ENCODE results near the gene DENND11. TPM values are rescaled to one million over a fixed set of nuclear protein-coding genes. Genes with fewer than 3 reads are reported as not detected.

DENND11 gene
- total RNA-seq, 2 donors from 2014 or later: 31.7 to 37.6 TPM

DNA sequence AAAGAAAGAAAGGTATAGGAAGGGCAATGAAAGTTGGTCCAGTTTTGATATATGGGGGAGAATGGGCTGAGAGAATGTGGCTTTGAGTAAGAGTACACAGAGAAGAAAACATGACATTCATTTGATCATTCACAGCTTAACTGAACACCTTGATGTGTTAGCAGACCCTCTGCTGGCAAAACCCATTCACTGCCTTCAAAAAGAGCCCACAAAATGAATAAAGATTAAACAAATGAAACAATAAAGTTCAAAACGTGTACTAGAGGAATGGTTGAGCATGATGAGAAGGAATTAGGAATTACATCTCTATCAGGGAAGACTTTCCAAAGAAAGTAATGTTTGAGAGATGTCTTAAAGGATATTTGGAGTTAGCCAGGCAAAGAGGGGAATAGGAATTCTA, 8.3 kb upstream of the DENND11 start:
- intact Hi-C loops (cut with DNase I, micrococcal nuclease): no loop called here
- DNase-seq: no peak
- ATAC-seq: no peak

DNA sequence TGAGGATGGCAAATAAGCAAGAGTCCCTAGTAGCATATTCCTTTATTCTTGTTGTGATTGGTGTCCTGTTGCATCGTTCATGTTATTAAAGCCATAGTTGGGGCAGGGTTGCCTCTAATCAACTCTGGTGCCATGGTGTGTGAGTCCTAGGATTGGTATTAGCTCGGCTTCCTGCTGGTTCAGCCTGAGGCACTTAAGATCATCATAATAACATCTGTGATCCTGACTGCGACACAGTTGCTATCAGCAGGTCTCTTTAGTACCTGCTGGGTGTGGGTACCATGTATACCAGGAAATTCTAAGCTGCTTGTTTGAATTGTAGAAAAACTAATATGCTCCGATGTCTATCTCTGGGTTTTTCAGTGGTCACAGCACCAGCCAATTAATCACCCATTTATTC, 7.8 kb upstream of the DENND11 start:
- DNase-seq (no peak), ATAC-seq (no peak)
- intact Hi-C loops (cut with DNase I, micrococcal nuclease): no loop called here

GRCh38 chr7:141709318-141709717, 7.4 kb upstream of the DENND11 start:
- DNase-seq (no peak), ATAC-seq (no peak)

DNA sequence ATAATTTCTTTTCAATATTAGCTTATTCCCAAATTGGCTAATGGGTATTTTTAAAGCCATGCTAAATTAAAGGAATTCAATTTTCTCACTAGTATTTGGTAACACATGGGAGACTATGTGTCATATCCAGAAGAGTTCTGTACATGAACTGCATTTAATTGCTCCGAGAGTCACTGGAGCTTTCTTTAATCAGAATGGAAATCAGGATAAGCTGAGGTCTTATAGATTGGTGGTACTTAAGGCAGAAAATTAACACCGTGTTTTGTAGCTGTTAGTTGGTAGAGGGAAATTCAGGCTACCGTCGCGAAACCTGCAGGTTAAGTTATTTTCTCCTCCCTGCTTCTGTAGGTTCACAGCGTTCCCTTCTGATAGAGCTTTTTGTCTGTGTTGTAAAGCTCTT, 6.4 kb upstream of the DENND11 start, which contains the start of gene WEE2:
Gene WEE2, plus strand, starts transcription at position 3 of the 400 bp plus-strand sequence. CDS start 406 bp downstream, outside the sequence.
- ATAC-seq (no peak), DNase-seq (no peak)
- intact Hi-C loops (cut with DNase I, micrococcal nuclease): no loop called here

More at GRCh38 chr7:141709318-141709717, 7.4 kb upstream of the DENND11 start:
- intact Hi-C loops (cut with DNase I, micrococcal nuclease): no loop called here

DNA sequence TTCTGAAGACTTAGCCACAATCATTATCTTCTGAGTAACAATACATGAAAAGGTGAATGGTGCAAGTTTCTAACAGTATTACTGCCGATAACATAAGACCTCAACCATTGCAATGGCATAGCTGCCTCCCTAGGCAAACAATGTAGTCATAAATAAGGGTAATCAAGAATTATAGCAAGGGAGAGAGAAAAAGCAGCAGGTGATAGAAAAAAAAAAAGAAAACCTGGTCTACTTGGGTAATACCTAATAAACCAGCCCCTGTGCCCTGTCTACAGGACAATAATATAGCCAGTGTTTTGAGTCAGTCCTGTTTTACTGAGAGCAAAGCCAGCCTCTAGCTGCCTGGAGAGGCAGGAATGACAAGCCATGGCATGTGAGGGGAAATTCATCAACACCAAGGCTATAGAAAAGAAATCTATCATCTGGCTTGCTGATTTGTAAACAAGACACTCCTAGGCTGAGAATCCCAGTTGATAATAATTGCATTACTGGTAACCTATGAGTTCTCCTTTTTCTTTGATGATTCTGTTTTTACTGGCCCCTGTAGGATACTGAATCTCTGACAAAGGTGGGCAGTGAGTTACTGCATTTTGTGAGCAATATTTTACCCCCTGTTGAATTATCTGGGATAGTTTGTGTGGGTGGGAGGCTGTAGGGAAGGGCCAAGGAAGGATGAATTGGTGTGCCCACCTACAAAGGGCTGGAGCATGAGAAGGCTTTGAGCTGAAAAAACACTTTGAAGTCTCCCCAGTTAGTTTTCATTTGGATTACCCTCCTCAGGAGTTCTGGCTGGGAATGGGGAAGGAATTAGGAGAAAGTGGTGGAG, 4.5 kb upstream of the DENND11 start:
- DNase-seq: no peak
- intact Hi-C loops (cut with DNase I, micrococcal nuclease): no loop called here
- ATAC-seq: peak; percentile 43

DNA sequence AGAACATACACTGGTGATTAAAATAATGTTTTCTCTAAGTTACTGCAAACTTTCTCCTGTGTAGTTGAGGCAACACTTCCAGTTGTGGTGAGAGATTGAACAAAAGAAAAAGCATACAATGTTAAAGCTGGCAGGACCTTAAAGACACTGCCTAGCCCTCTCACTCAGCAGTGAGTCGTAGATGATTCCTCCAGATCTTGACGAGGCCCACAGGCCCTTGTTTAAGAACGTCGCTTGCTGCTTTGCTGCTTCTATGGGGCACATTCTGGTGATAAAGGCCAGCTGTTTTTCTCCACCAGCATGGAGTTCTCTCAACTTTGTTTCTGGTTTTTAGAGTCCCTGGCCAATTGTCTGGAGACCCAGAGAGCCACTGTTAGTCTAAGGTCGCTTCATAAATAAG, 2.8 kb upstream of the DENND11 start:
- intact Hi-C loops (cut with DNase I, micrococcal nuclease): no loop called here
- ATAC-seq (no peak), DNase-seq (no peak)

DNA sequence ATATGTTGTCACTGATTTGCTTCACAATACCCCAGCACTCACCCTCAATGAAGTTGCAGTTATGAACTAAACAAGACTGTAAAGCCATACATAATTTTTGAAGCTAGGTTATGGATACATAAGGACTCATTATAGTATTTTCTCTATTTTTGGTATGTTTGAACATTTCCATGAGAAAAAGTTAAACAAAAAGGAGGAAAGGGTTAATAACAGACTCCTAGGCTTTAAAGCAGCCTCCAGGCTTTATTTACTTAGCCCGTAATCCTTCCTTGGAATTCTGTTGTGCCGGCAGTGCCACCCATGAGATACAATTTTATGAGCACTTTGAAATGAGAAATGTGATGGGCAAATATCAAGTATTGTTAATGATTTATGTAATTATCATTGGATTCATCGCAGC, 2.1 kb upstream of the DENND11 start:
- no peak for DNase-seq
- ATAC-seq: no peak
- intact Hi-C loops (cut with DNase I, micrococcal nuclease): no loop called here

DNA sequence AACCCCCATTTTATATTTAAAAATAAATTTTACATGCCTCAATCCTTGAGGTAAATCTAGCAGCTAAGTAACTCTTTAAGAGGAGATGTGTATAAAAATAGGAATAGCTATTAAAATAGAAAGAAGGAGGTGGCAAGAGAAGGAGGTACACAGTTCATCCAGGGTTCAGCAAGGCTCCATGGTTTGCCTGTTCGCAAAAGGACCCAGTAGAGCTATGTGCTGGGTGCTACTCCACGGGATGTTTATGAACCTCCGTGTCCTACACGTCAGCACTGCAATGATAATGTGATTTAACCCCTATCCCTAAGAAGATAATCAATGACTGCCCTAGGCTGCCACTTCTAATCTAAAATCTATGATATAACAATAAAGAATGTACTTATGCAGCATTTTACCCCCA, 926 bp upstream of the DENND11 start:
- DNase-seq (no peak), ATAC-seq (no peak)
- intact Hi-C loops (cut with DNase I, micrococcal nuclease): no loop called here

DNA sequence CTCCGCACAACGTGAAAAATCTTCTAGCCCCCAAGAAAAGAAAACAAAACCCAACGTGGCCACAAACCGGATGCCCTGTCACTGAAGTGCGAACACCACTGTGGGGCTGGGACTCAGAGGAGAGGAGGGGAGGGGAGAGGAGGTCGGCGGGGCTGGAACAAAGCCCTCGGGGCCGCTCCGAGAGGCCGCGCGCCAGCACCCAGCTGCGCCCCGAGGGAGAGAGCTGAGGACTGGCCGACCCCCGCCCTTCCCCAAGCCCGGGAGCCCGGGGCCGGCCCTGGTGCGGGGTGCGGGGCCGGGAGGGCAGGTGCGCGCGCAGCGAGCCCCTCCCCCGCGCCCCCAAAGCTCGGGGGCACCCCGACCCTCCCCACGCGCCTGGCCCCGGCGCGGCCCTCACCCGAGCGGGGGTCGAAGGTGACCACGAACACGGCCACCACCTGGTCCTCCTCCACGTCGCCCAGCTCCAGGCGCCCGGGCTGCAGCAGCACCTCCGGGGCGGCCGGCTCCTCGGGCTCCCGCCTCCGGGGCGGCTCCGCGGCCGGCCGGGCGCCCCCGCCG, 398 bp downstream of the DENND11 start:
- intact Hi-C loops (cut with DNase I, micrococcal nuclease): no loop called here
- ATAC-seq (peak; percentile 46), DNase-seq (peak; percentile 41 to 66)

GRCh38 chr7:141700848-141701371, 1.1 kb downstream of the DENND11 start:
- peak in 1 of 2 donors; percentile 16 for DNase-seq
- intact Hi-C loops (cut with DNase I, micrococcal nuclease): no loop called here
- no peak for ATAC-seq

DNA sequence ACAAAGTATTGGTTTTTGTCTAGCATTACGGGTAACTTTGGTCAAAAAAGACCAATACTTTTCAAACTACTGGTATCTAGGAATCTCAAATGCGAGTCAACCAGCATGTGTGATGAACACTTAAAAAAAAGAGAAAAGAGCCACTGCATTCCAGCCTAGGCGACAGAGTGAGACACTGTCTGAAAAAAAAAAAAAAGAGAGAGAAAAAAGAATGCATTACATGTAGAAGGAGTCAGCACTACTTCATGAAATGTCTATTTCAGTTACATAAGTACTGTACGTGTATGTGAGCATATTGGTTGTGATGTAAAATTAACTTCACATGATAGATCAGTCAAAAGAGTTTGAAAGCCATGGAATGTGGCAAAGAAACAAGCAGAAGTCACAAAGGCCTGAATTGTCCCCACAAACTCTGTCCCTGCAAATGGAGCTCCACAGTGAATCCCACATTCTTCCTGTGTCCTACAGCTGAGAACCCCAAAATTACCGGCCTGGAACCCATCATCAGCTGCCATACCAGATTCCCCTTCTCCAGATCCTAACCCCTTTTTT, 1.6 kb downstream of the DENND11 start:
- intact Hi-C loops (cut with DNase I, micrococcal nuclease): no loop called here
- no peak for ATAC-seq
- no peak for DNase-seq

GRCh38 chr7:141699860-141700259, 2.1 kb downstream of the DENND11 start:
- intact Hi-C loops (cut with DNase I, micrococcal nuclease): no loop called here
- ATAC-seq: no peak
- DNase-seq: no peak

- intact Hi-C loops (cut with DNase I, micrococcal nuclease): no loop called here
- ATAC-seq (peak; percentile 26), DNase-seq (no peak)
Observed at GRCh38 chr7:141698247-141699015, 3.5 kb downstream of the DENND11 start.

GRCh38 chr7:141697211-141697871, 4.6 kb downstream of the DENND11 start:
- ATAC-seq: no peak
- no peak for DNase-seq
- intact Hi-C loops (cut with DNase I, micrococcal nuclease): no loop called here

DNA sequence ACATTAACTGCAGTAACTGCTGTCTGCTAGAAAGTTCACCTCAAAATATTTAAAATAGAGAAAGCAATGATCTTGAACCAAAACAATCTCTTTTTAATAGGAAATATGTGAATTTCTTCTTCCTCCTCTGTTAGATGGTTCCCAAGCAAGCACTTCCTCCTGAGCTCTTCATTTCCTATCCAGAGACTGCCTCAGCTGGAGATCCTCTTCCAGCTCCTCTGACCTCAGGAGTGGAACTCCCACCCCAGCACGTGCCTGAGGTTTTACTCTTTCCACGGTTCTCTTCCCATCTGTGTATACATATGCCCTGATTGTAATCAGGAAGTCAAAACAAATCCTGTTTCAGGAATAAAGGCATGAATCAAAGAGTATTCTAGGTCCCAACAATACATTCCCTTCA, 5.6 kb downstream of the DENND11 start:
- intact Hi-C loops (cut with DNase I, micrococcal nuclease): no loop called here
- DNase-seq (no peak), ATAC-seq (peak; percentile 27)

GRCh38 chr7:141695803-141696289, 6.1 kb downstream of the DENND11 start:
- intact Hi-C loops (cut with DNase I, micrococcal nuclease): no loop called here
- DNase-seq: peak; percentile 51 to 53

GRCh38 chr7:141693082-141693481, 8.9 kb downstream of the DENND11 start:
- no peak for ATAC-seq
- DNase-seq: no peak
- intact Hi-C loops (cut with DNase I, micrococcal nuclease): no loop called here

More at GRCh38 chr7:141695803-141696289, 6.1 kb downstream of the DENND11 start:
- ATAC-seq: peak; percentile 87

DNA sequence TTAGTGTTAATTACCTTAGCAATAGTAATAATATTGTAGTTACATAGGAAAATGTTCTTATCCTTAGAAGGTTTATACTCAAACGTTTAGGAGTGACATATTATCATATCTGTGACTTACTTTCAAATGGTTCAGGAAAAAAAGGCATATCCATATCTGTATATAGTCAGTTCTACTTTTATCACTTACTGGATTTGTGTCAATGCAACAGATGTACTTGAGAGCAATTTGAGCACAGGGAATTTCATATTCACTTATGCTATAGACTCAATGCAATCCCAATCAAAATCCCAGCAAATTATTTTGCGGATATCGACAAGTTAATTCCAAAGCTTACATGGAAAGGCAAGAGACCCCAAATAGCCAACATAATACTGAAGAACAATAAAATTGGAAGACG, 10.0 kb downstream of the DENND11 start:
- intact Hi-C loops (cut with DNase I, micrococcal nuclease): no loop called here
- DNase-seq (no peak), ATAC-seq (no peak)

DNA sequence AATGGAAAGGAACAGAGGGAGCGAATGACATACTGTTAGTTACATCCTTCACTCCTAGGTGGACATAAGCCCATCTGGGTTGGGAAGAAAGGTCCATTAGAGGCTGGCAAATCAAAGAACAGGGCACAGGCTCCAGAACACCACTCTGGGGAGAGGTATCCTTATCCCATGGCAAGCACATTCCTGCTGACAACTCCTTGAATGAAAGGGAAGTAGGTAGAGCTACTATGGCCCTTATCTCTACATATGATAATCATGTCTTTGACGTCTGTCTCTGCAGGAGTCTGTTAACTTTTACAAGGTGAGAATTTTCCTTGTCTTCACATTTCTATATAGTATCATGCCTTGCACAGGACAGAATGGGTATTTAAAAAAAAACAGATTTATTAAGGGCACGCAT, 10.4 kb downstream of the DENND11 start:
- DNase-seq: no peak
- ATAC-seq: no peak
- intact Hi-C loops (cut with DNase I, micrococcal nuclease): no loop called here
